ENCODE results near the gene SGTB.
"Not testable (repeated sequence)": the region's sequence is repeated elsewhere in the genome, so short reads cannot be mapped to it uniquely, and the experiment has no call there.

SGTB gene

GRCh38 chr5:65625743-65626142 lies 96.2 kb downstream of the SGTB start:
- no peak for TF ChIP-seq CTCF (IDR thresholded peaks at IDR 0.05; ENCODE audit: low read depth, low read length)
- no peak for DNase-seq (ENCODE audit: extremely low read depth, low read depth)

- peak; percentile 56 for DNase-seq (ENCODE audit: extremely low read depth, low read depth)
- TF ChIP-seq CTCF (IDR thresholded peaks at IDR 0.05; ENCODE audit: low read depth, low read length) = no peak
Measured at GRCh38 chr5:65624571-65625555, 97.0 kb downstream of the SGTB start, which contains the start of the genes SHLD3 and TRAPPC13. Gene SHLD3, plus strand, starts transcription at chr5:65625027. Its CDS starts 4,561 bp downstream, at chr5:65629588. Gene TRAPPC13, plus strand, starts transcription at chr5:65625027. Its CDS starts 34 bp downstream, at chr5:65625061.

- DNase-seq (ENCODE audit: extremely low read depth, low read depth) = peak; percentile 78
- TF ChIP-seq CTCF (IDR thresholded peaks at IDR 0.05; ENCODE audit: low read depth, low read length) = no peak; the same call in 1 of the 2 replicates
Measured at GRCh38 chr5:65624025-65624570, 97.8 kb downstream of the SGTB start, which contains the start of gene TRIM23. Gene TRIM23, minus strand, starts transcription at chr5:65624333. Its CDS starts 59 bp downstream, at chr5:65624274.

GRCh38 chr5:65623482-65623881 lies 98.4 kb downstream of the SGTB start:
- DNase-seq (ENCODE audit: extremely low read depth, low read depth) = no peak
- no peak for TF ChIP-seq CTCF (IDR thresholded peaks at IDR 0.05; ENCODE audit: low read depth, low read length)

- DNase-seq (ENCODE audit: extremely low read depth, low read depth) = not testable (repeated sequence)
Measured at GRCh38 chr5:65621961-65622360, 99.9 kb downstream of the SGTB start.

- no peak for DNase-seq (ENCODE audit: extremely low read depth, low read depth)
- no peak for TF ChIP-seq CTCF (IDR thresholded peaks at IDR 0.05; ENCODE audit: low read depth, low read length)
Measured at GRCh38 chr5:65620021-65620420, 101.9 kb downstream of the SGTB start.

Data from AG09319 (cell line).